ENCODE data around the gene TMEM109. TPM values are rescaled to one million over a fixed set of nuclear protein-coding genes. Genes with fewer than 3 reads are reported as not detected.
A peak's percentile ranks its signal among the peaks of the same experiment; 100 is the strongest.

Gene TMEM109
- total RNA-seq, 3 donors from 2014 or later: 77.6 to 112 (median 77.7) TPM

- H3K4me1 ChIP-seq: peaks cover 0 to 4% of the 10 kb centered on the region in 2 donors
- H3K9me3 ChIP-seq: no peaks in the 10 kb centered on the region
- no peak overlapping the region for H3K4me3 ChIP-seq
- no peak for DNase-seq (ENCODE audit: low spot score in 2 of 2)
- intact Hi-C loops (cut with DNase I; ENCODE audit: low total_unique reads): no loop called here
- peaks cover 15% of the 10 kb centered on the region for H3K36me3 ChIP-seq
- no peak for TF ChIP-seq CTCF (IDR thresholded peaks at IDR 0.05)
- TF ChIP-seq POLR2A (IDR thresholded peaks at IDR 0.05): no peak
- no peak for TF ChIP-seq POLR2AphosphoS5 (IDR thresholded peaks at IDR 0.05)
- no peaks in the 10 kb centered on the region for H3K27me3 ChIP-seq
- H3K27ac ChIP-seq: no peak overlapping the region
Observed at GRCh38 chr11:60921259-60921658, 7.3 kb downstream of the TMEM109 start.

- Histone ChIP-seq H3K4me3 (no peak overlapping the region), H3K9me3 (no peaks in the 10 kb centered on the region), H3K4me1 (peaks cover 0 to 1% of the 10 kb centered on the region in 2 donors), H3K27me3 (no peaks in the 10 kb centered on the region), H3K27ac (no peak overlapping the region), H3K36me3 (peaks cover 15% of the 10 kb centered on the region)
- no peak for TF ChIP-seq CTCF (IDR thresholded peaks at IDR 0.05)
- no peak for TF ChIP-seq POLR2AphosphoS5 (IDR thresholded peaks at IDR 0.05)
- no peak for TF ChIP-seq POLR2A (IDR thresholded peaks at IDR 0.05)
- intact Hi-C loops (cut with DNase I; ENCODE audit: low total_unique reads): no loop called here
- no peak for DNase-seq (ENCODE audit: low spot score in 2 of 2)
Observed at GRCh38 chr11:60921777-60922335, 7.9 kb downstream of the TMEM109 start.

- TF ChIP-seq CTCF (IDR thresholded peaks at IDR 0.05) (no peak), POLR2A (IDR thresholded peaks at IDR 0.05) (no peak), POLR2AphosphoS5 (IDR thresholded peaks at IDR 0.05) (no peak)
- Histone ChIP-seq H3K36me3 (peaks cover 15% of the 10 kb centered on the region), H3K27ac (no peak overlapping the region), H3K4me1 (no peaks in the 10 kb centered on the region), H3K9me3 (no peaks in the 10 kb centered on the region), H3K4me3 (no peak overlapping the region), H3K27me3 (no peaks in the 10 kb centered on the region)
- DNase-seq (ENCODE audit: low spot score in 2 of 2): no peak
- intact Hi-C loops (cut with DNase I; ENCODE audit: low total_unique reads): no loop called here
Observed at GRCh38 chr11:60922906-60923305, 8.9 kb downstream of the TMEM109 start.

GRCh38 chr11:60923326-60923725 is 9.4 kb downstream of the TMEM109 start:
- DNase-seq (ENCODE audit: low spot score in 2 of 2): no peak
- TF ChIP-seq POLR2AphosphoS5 (IDR thresholded peaks at IDR 0.05) (no peak), POLR2A (IDR thresholded peaks at IDR 0.05) (no peak), CTCF (IDR thresholded peaks at IDR 0.05) (no peak)
- H3K36me3 ChIP-seq: peaks cover 15% of the 10 kb centered on the region
- no peak overlapping the region for H3K4me3 ChIP-seq
- H3K27me3 ChIP-seq: no peaks in the 10 kb centered on the region
- H3K4me1 ChIP-seq: no peaks in the 10 kb centered on the region
- intact Hi-C loops (cut with DNase I; ENCODE audit: low total_unique reads): no loop called here
- no peak overlapping the region for H3K27ac ChIP-seq
- no peaks in the 10 kb centered on the region for H3K9me3 ChIP-seq

GRCh38 chr11:60923800-60924109 is 9.8 kb downstream of the TMEM109 start:
- Histone ChIP-seq H3K4me3 (peak overlapping the region in 2 of 3 donors; percentile 72 to 79), H3K9me3 (no peaks in the 10 kb centered on the region), H3K27ac (no peak overlapping the region), H3K27me3 (no peaks in the 10 kb centered on the region), H3K4me1 (no peaks in the 10 kb centered on the region), H3K36me3 (peaks cover 15% of the 10 kb centered on the region)
- TF ChIP-seq CTCF (IDR thresholded peaks at IDR 0.05): no peak
- no peak for TF ChIP-seq POLR2AphosphoS5 (IDR thresholded peaks at IDR 0.05)
- TF ChIP-seq POLR2A (IDR thresholded peaks at IDR 0.05): no peak
- no peak for DNase-seq (ENCODE audit: low spot score in 2 of 2)
- intact Hi-C loops (cut with DNase I; ENCODE audit: low total_unique reads): no loop called here
